ENCODE data around the gene CEACAM3.
"Not testable (repeated sequence)": the region's sequence is repeated elsewhere in the genome, so short reads cannot be mapped to it uniquely, and the experiment has no call there.

CEACAM3 gene

GRCh38 chr19:41776700-41777099 lies 19.7 kb upstream of the CEACAM3 start:
- H3K9me3 Mint-ChIP-seq = no peaks in the 10 kb centered on the region
- no peaks in the 10 kb centered on the region for H3K36me3 Mint-ChIP-seq
- no peak overlapping the region for H3K27ac Mint-ChIP-seq
- H3K27me3 Mint-ChIP-seq = peaks cover 98% of the 10 kb centered on the region
- CTCF ChIA-PET = interaction anchor here (0.9 to 1.9 kb wide), 5 partner anchors 14 to 41 kb away, joined by 3 to 16 read pairs (median 4); no protein-coding TSS in a partner anchor
- H3K4me1 Mint-ChIP-seq = peaks cover 38% of the 10 kb centered on the region
- no peak overlapping the region for H3K4me3 Mint-ChIP-seq
- no peak for DNase-seq

- H3K36me3 Mint-ChIP-seq = no peaks in the 10 kb centered on the region
- CTCF ChIA-PET = interaction anchor here (1.0 to 6.1 kb wide), 4 partner anchors 10 to 77 kb away, joined by 3 to 120 read pairs (median 4); partner anchors contain the start of gene CEACAM6
Observed at GRCh38 chr19:41783612-41784011, 12.8 kb upstream of the CEACAM3 start.

GRCh38 chr19:41784312-41784711 lies 12.1 kb upstream of the CEACAM3 start:
- Mint-ChIP-seq H3K27me3 (peaks cover 85% of the 10 kb centered on the region), H3K36me3 (no peaks in the 10 kb centered on the region), H3K9me3 (no peaks in the 10 kb centered on the region), H3K4me1 (peaks cover 17% of the 10 kb centered on the region), H3K27ac (no peak overlapping the region), H3K4me3 (no peak overlapping the region)
- no peak for DNase-seq
- CTCF ChIA-PET = interaction anchor here (0.6 to 6.1 kb wide), 14 partner anchors 9 to 77 kb away, joined by 3 to 120 read pairs (median 3); partner anchors contain the start of gene CEACAM6

More at GRCh38 chr19:41783612-41784011, 12.8 kb upstream of the CEACAM3 start:
- Mint-ChIP-seq H3K4me3 (no peak overlapping the region), H3K4me1 (peaks cover 17% of the 10 kb centered on the region), H3K27ac (no peak overlapping the region), H3K9me3 (no peaks in the 10 kb centered on the region), H3K27me3 (peaks cover 87% of the 10 kb centered on the region)
- no peak for DNase-seq

GRCh38 chr19:41784743-41785142 lies 11.6 kb upstream of the CEACAM3 start:
- Mint-ChIP-seq H3K27ac (no peak overlapping the region), H3K27me3 (peaks cover 85% of the 10 kb centered on the region), H3K36me3 (no peaks in the 10 kb centered on the region), H3K4me1 (peaks cover 17% of the 10 kb centered on the region), H3K4me3 (no peak overlapping the region), H3K9me3 (no peaks in the 10 kb centered on the region)
- DNase-seq = no peak
- CTCF ChIA-PET = interaction anchor here (0.6 to 6.1 kb wide), 15 partner anchors 8 to 86 kb away, joined by 3 to 120 read pairs (median 3); partner anchors contain the start of gene CEACAM6

- H3K4me1 Mint-ChIP-seq = peaks cover 17% of the 10 kb centered on the region
- CTCF ChIA-PET = interaction anchor here (0.8 to 6.1 kb wide), 10 partner anchors 10 to 79 kb away, joined by 3 to 120 read pairs (median 3); partner anchors contain the start of genes CEACAM3 and CEACAM6
- H3K36me3 Mint-ChIP-seq = no peaks in the 10 kb centered on the region
- H3K4me3 Mint-ChIP-seq = no peak overlapping the region
- H3K27ac Mint-ChIP-seq = no peak overlapping the region
- H3K27me3 Mint-ChIP-seq = peaks cover 79% of the 10 kb centered on the region
- DNase-seq = peak; percentile 82
- H3K9me3 Mint-ChIP-seq = no peaks in the 10 kb centered on the region
Observed at GRCh38 chr19:41785653-41786052, 10.7 kb upstream of the CEACAM3 start.

- H3K27ac Mint-ChIP-seq = no peak overlapping the region
- no peaks in the 10 kb centered on the region for H3K9me3 Mint-ChIP-seq
- CTCF ChIA-PET = interaction anchor here (1.0 to 6.1 kb wide), 5 partner anchors 9 to 80 kb away, joined by 3 to 120 read pairs (median 4); partner anchors contain the start of genes CEACAM3 and CEACAM6
- H3K27me3 Mint-ChIP-seq = peaks cover 74% of the 10 kb centered on the region
- no peaks in the 10 kb centered on the region for H3K36me3 Mint-ChIP-seq
- DNase-seq = no peak
- no peak overlapping the region for H3K4me3 Mint-ChIP-seq
- H3K4me1 Mint-ChIP-seq = peaks cover 17% of the 10 kb centered on the region
Observed at GRCh38 chr19:41787055-41787454, 9.3 kb upstream of the CEACAM3 start.

GRCh38 chr19:41788518-41788917 lies 7.9 kb upstream of the CEACAM3 start:
- peaks cover 76% of the 10 kb centered on the region for H3K27me3 Mint-ChIP-seq
- not testable (repeated sequence) for DNase-seq, H3K27ac Mint-ChIP-seq, H3K4me3 Mint-ChIP-seq, H3K36me3 Mint-ChIP-seq, H3K9me3 Mint-ChIP-seq
- CTCF ChIA-PET = interaction anchor here (5.4 kb wide), 1 partner anchor 35 kb away, joined by 52 read pairs; the partner anchor contains the start of gene CEACAM6
- peaks cover 17% of the 10 kb centered on the region for H3K4me1 Mint-ChIP-seq

- CTCF ChIA-PET = interaction anchor here (5.4 kb wide), 1 partner anchor 36 kb away, joined by 52 read pairs; the partner anchor contains the start of gene CEACAM6
- not testable (repeated sequence) for H3K27ac Mint-ChIP-seq, H3K36me3 Mint-ChIP-seq, H3K9me3 Mint-ChIP-seq, DNase-seq, H3K4me3 Mint-ChIP-seq
- Mint-ChIP-seq H3K4me1 (peaks cover 17% of the 10 kb centered on the region), H3K27me3 (peaks cover 75% of the 10 kb centered on the region)
Observed at GRCh38 chr19:41789053-41789452, 7.3 kb upstream of the CEACAM3 start.

- peak; percentile 66 for DNase-seq
- H3K9me3 Mint-ChIP-seq = no peaks in the 10 kb centered on the region
- CTCF ChIA-PET = interaction anchor here (0.5 to 6.1 kb wide), 23 partner anchors 9 to 164 kb away, joined by 3 to 158 read pairs (median 5); partner anchors contain the start of gene CEACAM6
- no peak overlapping the region for H3K4me3 Mint-ChIP-seq
- H3K27me3 Mint-ChIP-seq = peaks cover 65% of the 10 kb centered on the region
- no peaks in the 10 kb centered on the region for H3K36me3 Mint-ChIP-seq
- no peak overlapping the region for H3K27ac Mint-ChIP-seq
- H3K4me1 Mint-ChIP-seq = no peaks in the 10 kb centered on the region
Observed at GRCh38 chr19:41792513-41793413, 3.6 kb upstream of the CEACAM3 start.

- CTCF ChIA-PET = interaction anchor here (0.5 to 6.1 kb wide), 19 partner anchors 9 to 164 kb away, joined by 3 to 158 read pairs (median 5); partner anchors contain the start of gene CEACAM6
- Mint-ChIP-seq H3K27ac (no peak overlapping the region), H3K36me3 (no peaks in the 10 kb centered on the region), H3K9me3 (no peaks in the 10 kb centered on the region), H3K27me3 (peaks cover 69% of the 10 kb centered on the region), H3K4me1 (no peaks in the 10 kb centered on the region), H3K4me3 (no peak overlapping the region)
- DNase-seq = no peak
Observed at GRCh38 chr19:41793414-41793727, 3.0 kb upstream of the CEACAM3 start.

GRCh38 chr19:41795031-41795461 lies 1.3 kb upstream of the CEACAM3 start:
- Mint-ChIP-seq H3K9me3 (no peaks in the 10 kb centered on the region), H3K27me3 (peaks cover 58% of the 10 kb centered on the region), H3K27ac (no peak overlapping the region), H3K36me3 (no peaks in the 10 kb centered on the region), H3K4me1 (no peaks in the 10 kb centered on the region), H3K4me3 (no peak overlapping the region)
- CTCF ChIA-PET = interaction anchor here (0.6 to 6.1 kb wide), 23 partner anchors 8 to 586 kb away, joined by 3 to 158 read pairs (median 6); no protein-coding TSS in a partner anchor
- DNase-seq = peak; percentile 75

GRCh38 chr19:41796901-41797300 lies 514 bp downstream of the CEACAM3 start:
- Mint-ChIP-seq H3K4me3 (no peak overlapping the region), H3K9me3 (no peaks in the 10 kb centered on the region), H3K27ac (no peak overlapping the region), H3K36me3 (no peaks in the 10 kb centered on the region), H3K27me3 (peaks cover 64% of the 10 kb centered on the region), H3K4me1 (no peaks in the 10 kb centered on the region)
- no peak for DNase-seq
- CTCF ChIA-PET = interaction anchor here (0.9 to 3.3 kb wide), 4 partner anchors 10 to 150 kb away, joined by 3 to 11 read pairs (median 8); no protein-coding TSS in a partner anchor

GRCh38 chr19:41799444-41800000 lies 3.1 kb downstream of the CEACAM3 start:
- Mint-ChIP-seq H3K36me3 (no peaks in the 10 kb centered on the region), H3K4me3 (no peak overlapping the region), H3K27me3 (peaks cover 47% of the 10 kb centered on the region), H3K27ac (no peak overlapping the region), H3K9me3 (no peaks in the 10 kb centered on the region), H3K4me1 (peaks cover 5% of the 10 kb centered on the region)
- CTCF ChIA-PET = no interaction called here
- DNase-seq = no peak

- H3K4me3 Mint-ChIP-seq = no peak overlapping the region
- no peaks in the 10 kb centered on the region for H3K9me3 Mint-ChIP-seq
- no peak overlapping the region for H3K27ac Mint-ChIP-seq
Observed at GRCh38 chr19:41801031-41801430, 4.6 kb downstream of the CEACAM3 start.

More at GRCh38 chr19:41801031-41801430, 4.6 kb downstream of the CEACAM3 start:
- DNase-seq = no peak
- Mint-ChIP-seq H3K36me3 (no peaks in the 10 kb centered on the region), H3K27me3 (peaks cover 38% of the 10 kb centered on the region), H3K4me1 (peaks cover 8% of the 10 kb centered on the region)
- CTCF ChIA-PET = interaction anchor here (1.5 to 5.4 kb wide), 2 partner anchors 9 to 48 kb away, joined by 6 to 28 read pairs; no protein-coding TSS in a partner anchor

All from activated naive CD4-positive, alpha-beta T cell treated with anti-CD3 and anti-CD28 coated beads, Interleukin-2, amount 10 ng/mL, durations not matched to agents 7 days and 5 days (primary cell).